GM19372 (cell line): ENCODE measurements around the gene GEN1.
"Not testable (repeated sequence)": the region's sequence is repeated elsewhere in the genome, so short reads cannot be mapped to it uniquely, and the experiment has no call there.

Source experiments
- ATAC-seq: cut with Tn5 transposase; IDR thresholded peaks from one replicate; pipeline ENCODE4 v1.9.1; 2021; ENCODE audit warnings: mild to moderate bottlenecking, low read depth, moderate library complexity; ENCODE audit not compliant: unreplicated experiment

The GEN1 gene

DNA sequence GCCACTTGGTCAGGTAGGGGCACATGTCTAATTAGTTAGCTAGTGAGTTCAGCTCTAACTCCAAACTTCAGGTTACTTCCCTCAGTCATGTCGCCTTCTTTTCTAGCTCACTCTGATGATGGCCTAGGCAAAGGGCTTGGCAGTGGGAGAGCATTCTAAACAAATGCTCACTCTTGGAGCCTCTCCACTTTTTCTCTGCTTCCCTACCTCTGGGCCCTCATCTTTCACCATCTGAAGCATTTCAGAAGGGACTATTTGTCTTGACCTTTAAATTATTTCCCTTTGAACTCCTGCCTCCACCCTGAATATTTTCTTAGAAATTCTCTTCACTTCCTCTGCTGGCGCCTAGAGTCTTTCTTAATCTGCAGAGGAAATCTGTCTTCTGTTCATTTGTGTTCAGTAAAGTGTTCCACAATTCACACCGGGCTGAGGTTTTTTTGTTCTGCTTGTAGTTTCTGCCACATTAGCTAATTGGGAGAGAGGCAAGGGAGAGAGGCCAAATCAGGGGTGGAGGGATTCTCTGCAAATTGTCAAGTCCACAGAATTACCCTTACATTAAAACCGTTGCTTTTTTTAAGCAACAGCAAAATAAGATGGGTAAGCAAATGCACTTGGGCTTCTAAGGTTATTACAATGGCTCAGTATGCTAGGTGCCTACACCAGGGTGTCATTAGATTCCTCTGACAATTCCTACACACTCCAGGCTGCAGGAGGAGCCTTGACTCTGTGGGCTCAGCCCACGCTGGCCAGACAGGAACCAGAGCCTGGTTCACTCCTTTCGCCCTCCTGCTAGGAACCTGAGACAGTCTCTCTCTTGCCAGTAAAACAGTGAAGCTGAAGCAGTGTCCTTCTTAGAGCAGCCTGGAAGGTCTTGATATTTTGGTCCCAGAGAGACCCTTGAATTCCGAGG lies 67.9 kb downstream of the GEN1 start:
- peak; percentile 32 for ATAC-seq

DNA sequence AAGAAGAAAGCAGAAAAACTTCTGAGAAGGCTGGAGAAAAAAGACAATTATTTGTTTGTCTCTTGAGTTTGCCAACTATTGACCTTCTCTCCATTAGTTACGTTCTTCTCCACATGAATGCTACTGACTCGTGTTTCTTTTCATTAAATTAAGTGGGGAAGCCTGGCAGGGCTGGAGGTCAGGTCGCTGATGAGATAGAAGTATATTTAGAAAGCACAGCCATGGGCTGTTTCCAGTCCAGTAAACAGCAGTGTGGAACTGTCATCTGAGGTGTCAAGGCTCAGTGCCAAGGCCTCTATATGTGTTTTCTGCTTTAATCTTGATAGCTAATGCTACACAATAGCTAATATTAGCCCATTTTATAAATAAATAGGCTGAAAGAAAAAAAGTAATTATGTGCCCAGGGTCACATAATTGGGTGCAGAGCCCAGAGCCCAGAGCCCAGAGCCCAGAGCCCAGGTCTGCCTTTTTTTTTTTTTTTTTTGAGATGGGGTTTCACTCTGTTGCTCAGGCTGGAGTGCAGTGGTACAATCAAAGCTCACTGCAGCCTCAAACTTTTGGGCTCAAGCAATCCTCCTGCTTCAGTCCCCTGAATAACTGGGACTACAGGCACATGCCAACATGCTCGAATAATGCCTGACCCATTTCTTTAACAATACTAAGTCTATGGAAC lies 68.6 kb downstream of the GEN1 start:
- peak; percentile 42 for ATAC-seq

DNA sequence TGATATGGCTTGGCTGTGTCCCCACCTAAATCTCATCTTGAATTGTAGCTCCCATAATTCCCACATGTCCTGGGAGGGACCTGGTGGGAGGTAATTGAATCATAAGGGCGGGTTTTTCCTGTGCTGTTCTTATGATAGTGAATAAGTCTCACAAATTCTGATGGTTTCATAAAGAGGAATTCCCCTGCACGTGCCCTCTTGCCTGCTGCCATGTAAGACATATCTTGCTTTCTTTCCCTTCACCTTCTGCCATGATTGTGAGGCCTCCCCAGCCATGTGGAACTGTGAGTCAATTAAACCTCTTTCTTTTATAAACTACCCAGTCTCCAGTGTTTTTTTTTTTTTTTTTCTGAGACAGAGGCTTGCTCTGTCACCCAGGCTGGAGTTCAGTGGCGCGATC lies 69.7 kb downstream of the GEN1 start:
- ATAC-seq: not testable (repeated sequence)

DNA sequence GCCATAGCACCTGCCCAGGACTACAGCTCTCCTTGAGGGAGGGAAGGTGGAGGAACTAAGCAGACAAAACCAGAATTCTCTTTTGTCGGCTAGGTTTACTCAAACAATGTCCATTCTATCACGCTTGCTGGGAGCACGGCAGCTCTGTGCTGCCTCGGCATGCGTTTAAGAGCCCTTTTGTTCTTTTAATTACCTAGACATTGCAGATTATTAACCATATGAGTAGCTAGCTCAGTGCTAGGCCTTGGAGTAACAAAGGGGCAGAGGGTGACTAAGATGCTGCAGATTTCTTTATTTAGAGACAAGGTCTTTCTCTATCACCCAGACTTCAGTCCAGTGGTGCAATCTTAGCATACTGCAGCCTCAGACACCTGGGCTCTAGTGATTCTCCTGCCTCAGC lies 73.4 kb downstream of the GEN1 start:
- no peak for ATAC-seq

- no peak for ATAC-seq
These were observed 73.8 kb downstream of the GEN1 start for GRCh38 chr2:17827785-17828184.

- peak; percentile 87 for ATAC-seq
These were observed 76.4 kb downstream of the GEN1 start for GRCh38 chr2:17830053-17831034.

GRCh38 chr2:17835516-17835915 lies 81.6 kb downstream of the GEN1 start:
- no peak for ATAC-seq
